Measurements from ENCODE around the gene ERICH6B.
"Not testable (repeated sequence)": the region's sequence is repeated elsewhere in the genome, so short reads cannot be mapped to it uniquely, and the experiment has no call there.

The ERICH6B gene

GRCh38 chr13:45615501-45616101 lies at the start of gene ERICH6B:
TSS of gene ERICH6B (minus strand) at chr13:45615739. CDS start at chr13:45597005, 18,734 bp downstream.
- no peak for DNase-seq

- DNase-seq, result not testable (repeated sequence)
Measured at GRCh38 chr13:45662903-45663302, 47.4 kb upstream of the ERICH6B start.

- DNase-seq, result no peak
Measured at GRCh38 chr13:45662162-45662561, 46.6 kb upstream of the ERICH6B start.

GRCh38 chr13:45660458-45660857 lies 44.9 kb upstream of the ERICH6B start:
- not testable (repeated sequence) for DNase-seq

GRCh38 chr13:45659536-45659935 lies 44.0 kb upstream of the ERICH6B start:
- DNase-seq, result no peak

GRCh38 chr13:45658586-45659235 lies 43.2 kb upstream of the ERICH6B start:
- DNase-seq, result no peak

- no peak for DNase-seq
Measured at GRCh38 chr13:45654633-45655349, 39.3 kb upstream of the ERICH6B start.

GRCh38 chr13:45645263-45645662 lies 29.7 kb upstream of the ERICH6B start:
- DNase-seq, result not testable (repeated sequence)

- not testable (repeated sequence) for DNase-seq
Measured at GRCh38 chr13:45642159-45642558, 26.6 kb upstream of the ERICH6B start.

GRCh38 chr13:45635291-45635690 lies 19.8 kb upstream of the ERICH6B start:
- DNase-seq, result not testable (repeated sequence)

GRCh38 chr13:45630791-45631190 lies 15.3 kb upstream of the ERICH6B start:
- DNase-seq, result no peak

GRCh38 chr13:45629940-45630339 lies 14.4 kb upstream of the ERICH6B start:
- no peak for DNase-seq

GRCh38 chr13:45628094-45628493 lies 12.6 kb upstream of the ERICH6B start:
- no peak for DNase-seq

GRCh38 chr13:45627656-45628055 lies 12.1 kb upstream of the ERICH6B start:
- no peak for DNase-seq

GRCh38 chr13:45626731-45627374 lies 11.3 kb upstream of the ERICH6B start:
- no peak for DNase-seq

- DNase-seq, result no peak
Measured at GRCh38 chr13:45623516-45624090, 8.1 kb upstream of the ERICH6B start.

- DNase-seq, result no peak
Measured at GRCh38 chr13:45621950-45622349, 6.4 kb upstream of the ERICH6B start.

- DNase-seq, result no peak
Measured at GRCh38 chr13:45607931-45608330, 7.6 kb downstream of the ERICH6B start.

GRCh38 chr13:45604892-45605291 lies 10.6 kb downstream of the ERICH6B start:
- DNase-seq, result no peak

- no peak for DNase-seq
Measured at GRCh38 chr13:45603338-45603737, 12.2 kb downstream of the ERICH6B start.

GRCh38 chr13:45602183-45603170 lies 13.1 kb downstream of the ERICH6B start:
- no peak for DNase-seq

GRCh38 chr13:45601680-45602079 lies 13.9 kb downstream of the ERICH6B start:
- no peak for DNase-seq
